ENCODE data around the gene PKNOX2. TPM values are rescaled to one million over a fixed set of nuclear protein-coding genes. Genes with fewer than 3 reads are reported as not detected.

The PKNOX2 gene
- total RNA-seq, 1 donor from 2014 or later = 34.9 TPM

GRCh38 chr11:125141686-125142535 lies 22.6 kb upstream of the PKNOX2 start:
- Mint-ChIP-seq H3K9me3 (ENCODE audit: low read depth) (no peaks in the 10 kb centered on the region), H3K4me3 (ENCODE audit: unreplicated experiment) (peak overlapping the region; percentile 45), H3K36me3 (ENCODE audit: low read depth) (no peaks in the 10 kb centered on the region), H3K27me3 (ENCODE audit: low read depth) (no peaks in the 10 kb centered on the region), H3K27ac (ENCODE audit: unreplicated experiment) (no peak overlapping the region), H3K4me1 (ENCODE audit: low read depth) (peaks cover 23% of the 10 kb centered on the region)
- no peak for DNase-seq (ENCODE audit: low spot score)
- TF ChIP-seq, protein P1, sequence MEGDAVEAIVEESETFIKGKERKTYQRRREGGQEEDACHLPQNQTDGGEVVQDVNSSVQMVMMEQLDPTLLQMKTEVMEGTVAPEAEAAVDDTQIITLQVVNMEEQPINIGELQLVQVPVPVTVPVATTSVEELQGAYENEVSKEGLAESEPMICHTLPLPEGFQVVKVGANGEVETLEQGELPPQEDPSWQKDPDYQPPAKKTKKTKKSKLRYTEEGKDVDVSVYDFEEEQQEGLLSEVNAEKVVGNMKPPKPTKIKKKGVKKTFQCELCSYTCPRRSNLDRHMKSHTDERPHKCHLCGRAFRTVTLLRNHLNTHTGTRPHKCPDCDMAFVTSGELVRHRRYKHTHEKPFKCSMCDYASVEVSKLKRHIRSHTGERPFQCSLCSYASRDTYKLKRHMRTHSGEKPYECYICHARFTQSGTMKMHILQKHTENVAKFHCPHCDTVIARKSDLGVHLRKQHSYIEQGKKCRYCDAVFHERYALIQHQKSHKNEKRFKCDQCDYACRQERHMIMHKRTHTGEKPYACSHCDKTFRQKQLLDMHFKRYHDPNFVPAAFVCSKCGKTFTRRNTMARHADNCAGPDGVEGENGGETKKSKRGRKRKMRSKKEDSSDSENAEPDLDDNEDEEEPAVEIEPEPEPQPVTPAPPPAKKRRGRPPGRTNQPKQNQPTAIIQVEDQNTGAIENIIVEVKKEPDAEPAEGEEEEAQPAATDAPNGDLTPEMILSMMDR (IDR thresholded peaks at IDR 0.05) = peak; percentile 100

- no peaks in the 10 kb centered on the region for H3K36me3 Mint-ChIP-seq (ENCODE audit: low read depth)
- DNase-seq (ENCODE audit: low spot score) = no peak
- H3K27me3 Mint-ChIP-seq (ENCODE audit: low read depth) = no peaks in the 10 kb centered on the region
- H3K27ac Mint-ChIP-seq (ENCODE audit: unreplicated experiment) = no peak overlapping the region
- H3K4me3 Mint-ChIP-seq (ENCODE audit: unreplicated experiment) = no peak overlapping the region
- H3K4me1 Mint-ChIP-seq (ENCODE audit: low read depth) = peaks cover 26% of the 10 kb centered on the region
- TF ChIP-seq, protein P1 (IDR thresholded peaks at IDR 0.05) = no peak
- H3K9me3 Mint-ChIP-seq (ENCODE audit: low read depth) = no peaks in the 10 kb centered on the region
Observed at GRCh38 chr11:125146232-125146631, 18.3 kb upstream of the PKNOX2 start.

GRCh38 chr11:125147280-125147679 lies 17.3 kb upstream of the PKNOX2 start:
- TF ChIP-seq, protein P1 (IDR thresholded peaks at IDR 0.05) = no peak
- peaks cover 22% of the 10 kb centered on the region for H3K4me1 Mint-ChIP-seq (ENCODE audit: low read depth)
- no peak overlapping the region for H3K4me3 Mint-ChIP-seq (ENCODE audit: unreplicated experiment)
- H3K9me3 Mint-ChIP-seq (ENCODE audit: low read depth) = no peaks in the 10 kb centered on the region
- H3K27ac Mint-ChIP-seq (ENCODE audit: unreplicated experiment) = no peak overlapping the region
- no peaks in the 10 kb centered on the region for H3K36me3 Mint-ChIP-seq (ENCODE audit: low read depth)
- DNase-seq (ENCODE audit: low spot score) = no peak
- H3K27me3 Mint-ChIP-seq (ENCODE audit: low read depth) = no peaks in the 10 kb centered on the region

- Mint-ChIP-seq H3K4me3 (ENCODE audit: unreplicated experiment) (no peak overlapping the region), H3K27me3 (ENCODE audit: low read depth) (no peaks in the 10 kb centered on the region), H3K36me3 (ENCODE audit: low read depth) (no peaks in the 10 kb centered on the region), H3K4me1 (ENCODE audit: low read depth) (peaks cover 22% of the 10 kb centered on the region), H3K27ac (ENCODE audit: unreplicated experiment) (no peak overlapping the region), H3K9me3 (ENCODE audit: low read depth) (no peaks in the 10 kb centered on the region)
- TF ChIP-seq, protein P1 (IDR thresholded peaks at IDR 0.05) = no peak
- no peak for DNase-seq (ENCODE audit: low spot score)
Observed at GRCh38 chr11:125148011-125148410, 16.5 kb upstream of the PKNOX2 start.

DNA sequence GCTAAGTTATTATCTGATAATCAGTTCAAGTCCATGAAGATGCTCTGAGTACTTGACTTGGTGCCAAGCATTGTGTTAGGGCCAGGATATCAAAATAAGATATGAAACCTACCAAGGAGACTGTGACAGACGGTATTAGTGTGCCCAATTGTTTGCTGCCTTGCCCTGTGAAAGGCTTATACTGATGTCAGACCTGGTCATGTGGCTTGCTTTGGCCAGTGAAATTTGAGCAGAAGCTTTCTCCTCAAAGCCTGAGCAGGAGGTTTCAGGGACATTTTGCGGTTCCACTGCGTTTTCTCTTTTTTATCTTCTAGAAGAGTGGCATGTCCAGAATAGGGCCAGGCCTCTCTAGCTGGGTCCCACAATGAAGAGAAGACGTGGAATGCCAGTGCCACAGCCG lies 15.8 kb upstream of the PKNOX2 start:
- H3K36me3 Mint-ChIP-seq (ENCODE audit: low read depth) = no peaks in the 10 kb centered on the region

More for the DNA sequence above, 15.8 kb upstream of the PKNOX2 start:
- Mint-ChIP-seq H3K4me1 (ENCODE audit: low read depth) (peaks cover 22% of the 10 kb centered on the region), H3K9me3 (ENCODE audit: low read depth) (no peaks in the 10 kb centered on the region), H3K27me3 (ENCODE audit: low read depth) (no peaks in the 10 kb centered on the region), H3K4me3 (ENCODE audit: unreplicated experiment) (no peak overlapping the region), H3K27ac (ENCODE audit: unreplicated experiment) (no peak overlapping the region)
- no peak for DNase-seq (ENCODE audit: low spot score)
- TF ChIP-seq, protein P1 (IDR thresholded peaks at IDR 0.05) = no peak
